H1 (cell line): ENCODE results near the gene NIN. TPM values are rescaled to one million over a fixed set of nuclear protein-coding genes. Genes with fewer than 3 reads are reported as not detected.
A peak's percentile ranks its signal among the peaks of the same experiment; 100 is the strongest.

Experiments used
- CTCF ChIA-PET: fragments of 300-600 bp; sonication (Branson Sonifier 250); formaldehyde crosslinking; loops from one replicate; lab custom pipeline; 2021; ENCODE audit not compliant: partially characterized antibody; lab: Charles Lee
- POLR2A ChIA-PET: fragments of 300-600 bp; sonication (Branson Sonifier 250); formaldehyde crosslinking; loops from one replicate; lab custom pipeline; 2021; ENCODE audit warnings: inconsistent platforms; ENCODE audit not compliant: partially characterized antibody; lab: Charles Lee
- DNase-seq, 2 experiments: peaks; one replicate each; pipeline versions ENCODE4 v3.0.0 to v3.0.0-alpha.2; 2010 to 2022; ENCODE audit warnings: low spot score in 2 of 2, low read depth in 1 of 2, mixed read lengths in 1 of 2
- FAIRE-seq: peaks from 2 replicates; lab custom pipeline; 2011; peaks lifted over from hg19 to GRCh38; lab: Jason Lieb, UNC
- H2AFZ ChIP-seq: 2 replicates; pipeline ENCODE4 v1.8.1; 2012; ENCODE audit warnings: low read length, inconsistent platforms
- H2AK5ac ChIP-seq: 2 replicates; pipeline ENCODE4 v1.6.1; 2013; ENCODE audit warnings: low read depth, low read length
- H2BK120ac ChIP-seq: replicated peaks from 2 replicates; pipeline ENCODE3; 2013; ENCODE audit warnings: low read depth, low read length, inconsistent platforms
- H2BK12ac ChIP-seq: 2 replicates; pipeline ENCODE4 v1.6.1; 2013; ENCODE audit warnings: low read depth, low read length
- H2BK15ac ChIP-seq: 2 replicates; pipeline ENCODE4 v1.6.1; 2013; ENCODE audit warnings: low read length
- H2BK20ac ChIP-seq: 2 replicates; pipeline ENCODE4 v1.6.1; 2013; ENCODE audit warnings: low read length
- H2BK5ac ChIP-seq: 2 replicates; pipeline ENCODE4 v1.6.1; 2013; ENCODE audit warnings: low read depth, low read length
- H3K14ac ChIP-seq: 2 replicates; pipeline ENCODE4 v1.6.1; 2013; ENCODE audit warnings: inconsistent platforms; ENCODE audit not compliant: insufficient read length
- H3K18ac ChIP-seq: 2 replicates; pipeline ENCODE4 v1.6.1; 2013; ENCODE audit warnings: low read length; ENCODE audit errors: extremely low read depth
- H3K23ac ChIP-seq: 2 replicates; pipeline ENCODE4 v1.6.1; 2013; ENCODE audit warnings: inconsistent platforms; ENCODE audit not compliant: insufficient read length
- H3K23me2 ChIP-seq: 2 replicates; pipeline ENCODE4 v1.6.1; 2013; ENCODE audit warnings: low read depth, low read length
- H3K27ac ChIP-seq: 2 replicates; pipeline ENCODE4 v1.6.1; 2011; ENCODE audit warnings: low read depth, low read length, inconsistent platforms
- H3K27me3 ChIP-seq, 4 experiments: replicated peaks in 1 of 4; 1 replicate in 1 of 4; 2 replicates in 3 of 4; pipeline versions ENCODE4 v1.6.1 to v1.8.1; 2011 to 2013; ENCODE audit warnings: low read length in 3 of 4, mild to moderate bottlenecking in 3 of 4, inconsistent platforms in 2 of 4, mixed read lengths in 2 of 4, moderate library complexity in 1 of 4; ENCODE audit not compliant: control insufficient read depth in 3 of 4, insufficient read depth in 3 of 4; ENCODE audit errors: extremely low read depth in 1 of 4
- H3K36me3 ChIP-seq, 4 experiments: 2 replicates each; pipeline versions ENCODE4 v1.6.1 to v1.8.1; 2011 to 2013; ENCODE audit warnings: mild to moderate bottlenecking in 4 of 4, low read length in 3 of 4, moderate library complexity in 2 of 4, control low read depth in 1 of 4, inconsistent platforms in 1 of 4; ENCODE audit not compliant: insufficient read depth in 4 of 4, control insufficient read depth in 2 of 4
- H3K4ac ChIP-seq: replicated peaks from 2 replicates; pipeline ENCODE3; 2013; ENCODE audit warnings: low read length, low read depth, mixed read lengths, inconsistent platforms; ENCODE audit not compliant: insufficient read length
- H3K4me1 ChIP-seq, 4 experiments: replicated peaks in 1 of 4; 1 replicate in 1 of 4; 2 replicates in 3 of 4; pipeline versions ENCODE4 v1.6.1 to v1.8.1; 2011 to 2013; ENCODE audit warnings: low read length in 3 of 4, inconsistent platforms in 2 of 4, mixed read lengths in 1 of 4; ENCODE audit not compliant: insufficient read depth in 4 of 4, control insufficient read depth in 3 of 4
- H3K4me2 ChIP-seq, 2 experiments: 2 replicates each; pipeline versions ENCODE4 v1.6.1 to v1.8.1; 2011 to 2013; ENCODE audit warnings: low read depth in 2 of 2, low read length in 2 of 2, control low read depth in 1 of 2, inconsistent platforms in 1 of 2, mild to moderate bottlenecking in 1 of 2; ENCODE audit not compliant: insufficient read depth in 1 of 2
- H3K4me3 ChIP-seq, 4 experiments: fragments of 200-600, 300-600 bp in 1 of 4; sonication (generic), shearing (Covaris generic), sonication (Bioruptor Twin) in 1 of 4; 2 replicates each; pipeline versions ENCODE4 v1.5.1 to v1.8.1; 2011 to 2016; ENCODE audit warnings: low read length in 4 of 4, low read depth in 3 of 4, control low read depth in 2 of 4, inconsistent platforms in 2 of 4, mild to moderate bottlenecking in 2 of 4, mixed read lengths in 1 of 4, moderate library complexity in 1 of 4; ENCODE audit not compliant: insufficient read depth in 2 of 4; ENCODE audit errors: extremely low read depth in 1 of 4
- H3K56ac ChIP-seq: replicated peaks from 2 replicates; pipeline ENCODE3; 2013; ENCODE audit warnings: low read depth, mild to moderate bottlenecking, mixed read lengths, low read length, inconsistent platforms; ENCODE audit not compliant: insufficient read length
- H3K79me1 ChIP-seq: 2 replicates; pipeline ENCODE4 v1.6.1; 2013; ENCODE audit warnings: low read depth, low read length, control low read depth
- H3K79me2 ChIP-seq, 2 experiments: 2 replicates each; pipeline versions ENCODE4 v1.6.1 to v1.8.1; 2012 to 2013; ENCODE audit warnings: low read length in 2 of 2, mild to moderate bottlenecking in 2 of 2, inconsistent platforms in 1 of 2; ENCODE audit not compliant: insufficient read depth in 2 of 2, control insufficient read depth in 1 of 2
- H3K9ac ChIP-seq, 4 experiments: replicated peaks in 1 of 4; 1 replicate in 1 of 4; 2 replicates in 3 of 4; pipeline versions ENCODE4 v1.6.1 to v1.8.1; 2011 to 2013; ENCODE audit warnings: low read depth in 3 of 4, low read length in 3 of 4, control low read depth in 2 of 4, mild to moderate bottlenecking in 2 of 4, moderate library complexity in 2 of 4, inconsistent platforms in 1 of 4; ENCODE audit errors: extremely low read depth in 1 of 4
- H3K9me3 ChIP-seq, 2 experiments: 2 replicates each; pipeline versions ENCODE4 v1.6.1 to v1.8.1; 2012 to 2013; ENCODE audit warnings: mild to moderate bottlenecking in 2 of 2, moderate library complexity in 2 of 2, control low read depth in 1 of 2, inconsistent platforms in 1 of 2, low read depth in 1 of 2, low read length in 1 of 2, mixed read lengths in 1 of 2; ENCODE audit not compliant: insufficient read depth in 2 of 2
- H4K20me1 ChIP-seq, 2 experiments: replicated peaks in 1 of 2; 2 replicates each; pipeline versions ENCODE3 to v1.8.1; 2011 to 2013; ENCODE audit warnings: inconsistent platforms in 2 of 2, low read length in 2 of 2, mild to moderate bottlenecking in 1 of 2; ENCODE audit not compliant: insufficient read depth in 2 of 2, control insufficient read depth in 1 of 2
- H4K5ac ChIP-seq: 2 replicates; pipeline ENCODE4 v1.6.1; 2013; ENCODE audit warnings: low read length, low read depth, mixed read lengths, inconsistent platforms; ENCODE audit not compliant: insufficient read length
- H4K8ac ChIP-seq: 2 replicates; pipeline ENCODE4 v1.8.0; 2013; ENCODE audit warnings: mild to moderate bottlenecking, moderate library complexity, low read length, inconsistent platforms; ENCODE audit not compliant: insufficient read depth; ENCODE audit errors: extremely low read depth
- H4K91ac ChIP-seq: replicated peaks from 2 replicates; pipeline ENCODE3; 2013; ENCODE audit warnings: low read length, mixed read lengths, inconsistent platforms; ENCODE audit not compliant: insufficient read length
- KDM5A ChIP-seq: fragments of 200-600 bp; IDR thresholded peaks from 2 replicates; pipeline ENCODE4 v1.7.1; 2012; ENCODE audit warnings: mild to moderate bottlenecking, low read length, inconsistent platforms, mixed read lengths
- NANOG ChIP-seq: IDR thresholded peaks from 2 replicates; pipeline ENCODE4 v1.6.1; 2011; ENCODE audit warnings: low read length, low read depth, mild to moderate bottlenecking, inconsistent platforms; ENCODE audit not compliant: insufficient read depth, poor library complexity, severe bottlenecking
- NRF1 ChIP-seq: IDR thresholded peaks from 2 replicates; pipeline ENCODE4 v1.6.1; 2011; ENCODE audit warnings: mild to moderate bottlenecking, low read depth, low read length, improper control_type of control experiment
- PHF8 ChIP-seq: fragments of 200-600 bp; sonication (generic); conservative IDR thresholded peaks from 2 replicates; pipeline ENCODE4 v1.7.1; 2012; ENCODE audit warnings: low read depth, mild to moderate bottlenecking, inconsistent platforms, low read length, moderate library complexity
- POLR2AphosphoS5 ChIP-seq: IDR thresholded peaks from 2 replicates; pipeline ENCODE4 v1.6.1; 2011; ENCODE audit warnings: low read depth, low read length
- RBBP5 ChIP-seq: IDR thresholded peaks from 2 replicates; pipeline ENCODE4 v1.7.1; 2012; ENCODE audit warnings: low read depth, mild to moderate bottlenecking, inconsistent platforms, low read length, moderate library complexity, borderline replicate concordance
- SAP30 ChIP-seq: fragments of 300-600 bp; sonication (generic); IDR thresholded peaks from 2 replicates; pipeline ENCODE4 v1.7.1; 2012; ENCODE audit warnings: low read length, moderate library complexity, mild to moderate bottlenecking, inconsistent platforms; ENCODE audit not compliant: insufficient read depth, insufficient replicate concordance
- SP1 ChIP-seq: IDR thresholded peaks from 2 replicates; pipeline ENCODE4 v1.6.1; 2011; ENCODE audit warnings: low read depth, low read length
- SRF ChIP-seq: IDR thresholded peaks from 2 replicates; pipeline ENCODE4 v1.6.1; 2011; ENCODE audit warnings: mild to moderate bottlenecking, low read depth, low read length, moderate library complexity
- TEAD4 ChIP-seq: IDR thresholded peaks from 2 replicates; pipeline ENCODE4 v1.6.1; 2012; ENCODE audit warnings: low read depth, low read length, inconsistent platforms, mixed read lengths
- ZNF274 ChIP-seq: IDR thresholded peaks from 2 replicates; pipeline ENCODE4 v1.7.0; 2012; ENCODE audit warnings: low read length, borderline replicate concordance; ENCODE audit errors: extremely low read depth
- WGBS, 2 experiments: shearing (Covaris generic) in 1 of 2; methylation state at CpG; one replicate each; pipeline versions ENCODE4 v1.1.6 to v1.1.7; 2013 to 2015; ENCODE audit warnings: low lambda C conversion rate in 2 of 2, mixed read lengths in 2 of 2, inconsistent platforms in 1 of 2, low coverage in 1 of 2, missing lambda C conversion rate in 1 of 2; ENCODE audit not compliant: insufficient replicate concordance in 2 of 2, insufficient coverage in 1 of 2, insufficient read length in 1 of 2; ENCODE audit errors: extremely low coverage in 1 of 2, missing lambda C conversion rate in 1 of 2; 5-methylcytosine and 5-hydroxymethylcytosine counted together
- polyA plus RNA-seq, 7 experiments: library from polyadenylated mRNA; depleted of rRNA in 3 of 7; stranded (reverse) in 5 of 7; unstranded in 2 of 7; fragments of >200 nt in 5 of 7; fragments of 200-250 nt in 2 of 7; gene quantifications; 1 replicate in 5 of 7; 2 replicates in 1 of 7; 4 replicates in 1 of 7; pipeline versions ENCODE4 v1.2.1 to v1.2.3, GENCODE V29; 2011 to 2013; ENCODE audit warnings: missing spikeins in 2 of 7, mixed read lengths in 2 of 7
- total RNA-seq: library from RNA; stranded (reverse); fragmentation: NEBNext Ultra II Directional; extraction: Animal tissue kit (Norgen Biotek cat#: 25700); gene quantifications from 2 replicates; pipeline ENCODE4 v1.2.1, GENCODE V29; 2021
- TF ChIP-seq, protein P1 (sequence below): IDR thresholded peaks from 2 replicates; pipeline ENCODE4 v1.6.1; 2012; ENCODE audit warnings: inconsistent platforms

NIN gene
- total and polyA plus RNA-seq, 2 of the 8 experiments (the other 6 are each of a cell fraction or from before 2014, with no cell fraction given), result 3.2 to 21.3 TPM

DNA sequence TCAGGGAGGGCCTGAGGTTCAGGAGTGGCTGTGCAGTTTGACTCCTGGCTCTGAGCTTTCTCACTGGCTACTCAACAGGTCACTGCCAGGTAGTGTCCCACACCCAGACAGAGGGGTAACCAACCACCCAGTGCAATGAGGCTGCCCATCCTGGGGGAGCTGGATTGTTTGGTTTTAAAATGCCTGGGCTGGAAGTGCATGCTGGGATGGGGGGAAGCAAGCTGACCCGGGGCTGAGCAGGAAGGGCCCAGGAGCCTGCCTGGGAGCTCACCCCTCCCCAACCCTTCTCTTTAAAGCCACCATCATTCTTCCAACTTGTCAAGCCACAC is 28.3 kb upstream of the NIN start:
- Histone ChIP-seq H2BK5ac (no peak overlapping the region), H2BK120ac (no peak overlapping the region), H2AK5ac (no peak overlapping the region), H4K8ac (no peak overlapping the region), H3K4me2 (peak overlapping the region in 1 of 2 experiments; percentile 29; a peak in 1 of 4 replicates), H2BK12ac (no peak overlapping the region), H3K9me3 (no peaks in the 10 kb centered on the region), H3K4me1 (peaks cover 0 to 7% (median 4%) of the 10 kb centered on the region in 4 experiments; a peak in 4 of 7 replicates), H3K79me1 (no peaks in the 10 kb centered on the region), H3K9ac (no peak overlapping the region; a peak in 1 of 7 replicates), H3K14ac (no peak overlapping the region), H4K20me1 (no peaks in the 10 kb centered on the region), H3K79me2 (no peaks in the 10 kb centered on the region), H3K36me3 (no peaks in the 10 kb centered on the region), H3K27me3 (no peaks in the 10 kb centered on the region), H3K23ac (no peak overlapping the region), H3K27ac (no peak overlapping the region), H3K4ac (no peak overlapping the region), H2BK15ac (no peak overlapping the region), H3K18ac (peak overlapping the region; percentile 64), H3K56ac (no peak overlapping the region), H3K23me2 (no peaks in the 10 kb centered on the region), H3K4me3 (no peak overlapping the region), H2BK20ac (no peak overlapping the region), H4K5ac (no peak overlapping the region), H4K91ac (no peak overlapping the region), H2AFZ (peak overlapping the region; percentile 88)
- no peak for FAIRE-seq
- CTCF ChIA-PET, result interaction anchor here (0.8 to 7.3 kb wide), 23 partner anchors 8 to 423 kb away, joined by 3 to 58 read pairs (median 4); no protein-coding TSS in a partner anchor
- POLR2A ChIA-PET, result interaction anchor here (0.5 kb wide), 1 partner anchor 31 kb away, joined by 4 read pairs; no protein-coding TSS in a partner anchor
- 67% methylated on average over 1 of the region's 1 CpG; no CpG with 5 or more reads in 1 of the 2 experiments for WGBS, 2 experiments
- DNase-seq, result no peak
- no peak for TF ChIP-seq PHF8
- no peak for TF ChIP-seq POLR2AphosphoS5
- TF ChIP-seq ZNF274, result no peak
- no peak for TF ChIP-seq SP1
- no peak for TF ChIP-seq SRF
- no peak for TF ChIP-seq SAP30
- TF ChIP-seq RBBP5, result no peak
- no peak for TF ChIP-seq NRF1
- TF ChIP-seq, protein P1, sequence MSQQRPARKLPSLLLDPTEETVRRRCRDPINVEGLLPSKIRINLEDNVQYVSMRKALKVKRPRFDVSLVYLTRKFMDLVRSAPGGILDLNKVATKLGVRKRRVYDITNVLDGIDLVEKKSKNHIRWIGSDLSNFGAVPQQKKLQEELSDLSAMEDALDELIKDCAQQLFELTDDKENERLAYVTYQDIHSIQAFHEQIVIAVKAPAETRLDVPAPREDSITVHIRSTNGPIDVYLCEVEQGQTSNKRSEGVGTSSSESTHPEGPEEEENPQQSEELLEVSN, result no peak
- no peak for TF ChIP-seq KDM5A
- no peak for TF ChIP-seq NANOG
- TF ChIP-seq TEAD4, result no peak
